Measurements from ENCODE around the gene LBP.
"Not testable (repeated sequence)": the region's sequence is repeated elsewhere in the genome, so short reads cannot be mapped to it uniquely, and the experiment has no call there.

Gene LBP

GRCh38 chr20:38386004-38386403 is 39.7 kb downstream of the LBP start:
- H3K4me1 Mint-ChIP-seq (ENCODE audit: low read depth), result no peaks in the 10 kb centered on the region
- no peak overlapping the region for H3K4me3 Mint-ChIP-seq
- H3K27me3 Mint-ChIP-seq, result peaks cover 23% of the 10 kb centered on the region
- no peaks in the 10 kb centered on the region for H3K9me3 Mint-ChIP-seq
- H3K27ac Mint-ChIP-seq, result no peak overlapping the region
- H3K36me3 Mint-ChIP-seq (ENCODE audit: low read depth), result no peaks in the 10 kb centered on the region

- H3K4me1 Mint-ChIP-seq (ENCODE audit: low read depth), result no peaks in the 10 kb centered on the region
- H3K36me3 Mint-ChIP-seq (ENCODE audit: low read depth), result no peaks in the 10 kb centered on the region
- H3K9me3 Mint-ChIP-seq, result no peaks in the 10 kb centered on the region
- no peak overlapping the region for H3K27ac Mint-ChIP-seq
- peaks cover 23% of the 10 kb centered on the region for H3K27me3 Mint-ChIP-seq
- H3K4me3 Mint-ChIP-seq, result no peak overlapping the region
These were observed 40.6 kb downstream of the LBP start for GRCh38 chr20:38386851-38387250.

GRCh38 chr20:38387953-38388352 is 41.7 kb downstream of the LBP start:
- no peaks in the 10 kb centered on the region for H3K9me3 Mint-ChIP-seq
- no peak overlapping the region for H3K27ac Mint-ChIP-seq
- H3K4me1 Mint-ChIP-seq (ENCODE audit: low read depth), result no peaks in the 10 kb centered on the region
- H3K36me3 Mint-ChIP-seq (ENCODE audit: low read depth), result no peaks in the 10 kb centered on the region
- H3K4me3 Mint-ChIP-seq, result no peak overlapping the region
- H3K27me3 Mint-ChIP-seq, result peaks cover 14% of the 10 kb centered on the region

GRCh38 chr20:38392356-38392755 is 46.1 kb downstream of the LBP start:
- no peaks in the 10 kb centered on the region for H3K9me3 Mint-ChIP-seq
- H3K27ac Mint-ChIP-seq, result no peak overlapping the region
- no peak overlapping the region for H3K4me3 Mint-ChIP-seq
- H3K27me3 Mint-ChIP-seq, result peaks cover 16% of the 10 kb centered on the region
- H3K36me3 Mint-ChIP-seq (ENCODE audit: low read depth), result no peaks in the 10 kb centered on the region
- H3K4me1 Mint-ChIP-seq (ENCODE audit: low read depth), result no peaks in the 10 kb centered on the region

- H3K27ac Mint-ChIP-seq, result no peak overlapping the region
- H3K27me3 Mint-ChIP-seq, result peaks cover 12% of the 10 kb centered on the region
- no peaks in the 10 kb centered on the region for H3K36me3 Mint-ChIP-seq (ENCODE audit: low read depth)
- no peaks in the 10 kb centered on the region for H3K9me3 Mint-ChIP-seq
- no peak overlapping the region for H3K4me3 Mint-ChIP-seq
- no peaks in the 10 kb centered on the region for H3K4me1 Mint-ChIP-seq (ENCODE audit: low read depth)
These were observed 47.0 kb downstream of the LBP start for GRCh38 chr20:38393259-38393658.

- Mint-ChIP-seq H3K36me3 (ENCODE audit: low read depth) (no peaks in the 10 kb centered on the region), H3K4me1 (ENCODE audit: low read depth) (no peaks in the 10 kb centered on the region), H3K27me3 (peaks cover 5% of the 10 kb centered on the region), H3K9me3 (no peaks in the 10 kb centered on the region), H3K27ac (no peak overlapping the region), H3K4me3 (no peak overlapping the region)
These were observed 48.9 kb downstream of the LBP start for GRCh38 chr20:38395165-38395564.

GRCh38 chr20:38395751-38396395 is 49.6 kb downstream of the LBP start:
- H3K4me3 Mint-ChIP-seq, result not testable (repeated sequence)

GRCh38 chr20:38402089-38402488 is 55.8 kb downstream of the LBP start:
- H3K9me3 Mint-ChIP-seq, result no peaks in the 10 kb centered on the region
- peaks cover 16% of the 10 kb centered on the region for H3K36me3 Mint-ChIP-seq (ENCODE audit: low read depth)
- no peak overlapping the region for H3K27ac Mint-ChIP-seq
- H3K27me3 Mint-ChIP-seq, result no peaks in the 10 kb centered on the region
- H3K4me3 Mint-ChIP-seq, result no peak overlapping the region
- H3K4me1 Mint-ChIP-seq (ENCODE audit: low read depth), result no peaks in the 10 kb centered on the region

More at GRCh38 chr20:38395751-38396395, 49.6 kb downstream of the LBP start:
- not testable (repeated sequence) for H3K4me1 Mint-ChIP-seq (ENCODE audit: low read depth); H3K9me3 Mint-ChIP-seq; H3K27me3 Mint-ChIP-seq; H3K36me3 Mint-ChIP-seq (ENCODE audit: low read depth); H3K27ac Mint-ChIP-seq

- no peak overlapping the region for H3K4me3 Mint-ChIP-seq
- H3K27ac Mint-ChIP-seq, result no peak overlapping the region
- no peaks in the 10 kb centered on the region for H3K9me3 Mint-ChIP-seq
- no peaks in the 10 kb centered on the region for H3K4me1 Mint-ChIP-seq (ENCODE audit: low read depth)
- H3K27me3 Mint-ChIP-seq, result no peaks in the 10 kb centered on the region
- peaks cover 19% of the 10 kb centered on the region for H3K36me3 Mint-ChIP-seq (ENCODE audit: low read depth)
These were observed 56.5 kb downstream of the LBP start for GRCh38 chr20:38402816-38403215.

- Mint-ChIP-seq H3K4me1 (ENCODE audit: low read depth) (no peaks in the 10 kb centered on the region), H3K4me3 (no peak overlapping the region), H3K27ac (no peak overlapping the region), H3K9me3 (no peaks in the 10 kb centered on the region), H3K27me3 (no peaks in the 10 kb centered on the region), H3K36me3 (ENCODE audit: low read depth) (peaks cover 30% of the 10 kb centered on the region)
These were observed 57.7 kb downstream of the LBP start for GRCh38 chr20:38404016-38404415.

GRCh38 chr20:38405132-38405531 is 58.9 kb downstream of the LBP start:
- Mint-ChIP-seq H3K4me3 (no peak overlapping the region), H3K36me3 (ENCODE audit: low read depth) (peaks cover 36% of the 10 kb centered on the region), H3K27me3 (no peaks in the 10 kb centered on the region), H3K27ac (no peak overlapping the region), H3K4me1 (ENCODE audit: low read depth) (no peaks in the 10 kb centered on the region), H3K9me3 (no peaks in the 10 kb centered on the region)

- Mint-ChIP-seq H3K36me3 (ENCODE audit: low read depth) (peaks cover 48% of the 10 kb centered on the region), H3K27ac (no peak overlapping the region), H3K4me3 (no peak overlapping the region), H3K4me1 (ENCODE audit: low read depth) (no peaks in the 10 kb centered on the region), H3K9me3 (no peaks in the 10 kb centered on the region), H3K27me3 (no peaks in the 10 kb centered on the region)
These were observed 60.2 kb downstream of the LBP start for GRCh38 chr20:38406476-38406875.

GRCh38 chr20:38407321-38407720 is 61.0 kb downstream of the LBP start:
- Mint-ChIP-seq H3K4me3 (no peak overlapping the region), H3K4me1 (ENCODE audit: low read depth) (no peaks in the 10 kb centered on the region), H3K27ac (no peak overlapping the region), H3K36me3 (ENCODE audit: low read depth) (peaks cover 56% of the 10 kb centered on the region), H3K27me3 (no peaks in the 10 kb centered on the region), H3K9me3 (no peaks in the 10 kb centered on the region)

GRCh38 chr20:38407822-38408221 is 61.5 kb downstream of the LBP start:
- not testable (repeated sequence) for H3K9me3 Mint-ChIP-seq; H3K27me3 Mint-ChIP-seq; H3K27ac Mint-ChIP-seq; H3K4me3 Mint-ChIP-seq; H3K4me1 Mint-ChIP-seq (ENCODE audit: low read depth)
- H3K36me3 Mint-ChIP-seq (ENCODE audit: low read depth), result peaks cover 61% of the 10 kb centered on the region

- Mint-ChIP-seq H3K27me3 (no peaks in the 10 kb centered on the region), H3K4me1 (ENCODE audit: low read depth) (no peaks in the 10 kb centered on the region), H3K36me3 (ENCODE audit: low read depth) (peaks cover 83% of the 10 kb centered on the region), H3K9me3 (no peaks in the 10 kb centered on the region), H3K27ac (no peak overlapping the region), H3K4me3 (no peak overlapping the region)
These were observed 66.7 kb downstream of the LBP start for GRCh38 chr20:38412877-38413577.

All from stimulated activated naive CD8-positive, alpha-beta T cell treated with anti-CD3 and anti-CD28 coated beads, Interleukin-15, Interleukin-2, amounts not matched to agents 100 ng/mL and 50 ng/mL, for 24 hours (primary cell).